HG03159 (cell line): Measurements from ENCODE around the gene TRIM71.
"Not testable (repeated sequence)": the region's sequence is repeated elsewhere in the genome, so short reads cannot be mapped to it uniquely, and the experiment has no call there.

Experiments used
- ATAC-seq: cut with Tn5 transposase; IDR thresholded peaks from one replicate; pipeline ENCODE4 v1.9.1; 2021; ENCODE audit warnings: mild to moderate bottlenecking, moderate library complexity; ENCODE audit not compliant: unreplicated experiment

TRIM71 gene

GRCh38 chr3:32922078-32922477, 104.3 kb downstream of the TRIM71 start:
- ATAC-seq, result no peak

DNA sequence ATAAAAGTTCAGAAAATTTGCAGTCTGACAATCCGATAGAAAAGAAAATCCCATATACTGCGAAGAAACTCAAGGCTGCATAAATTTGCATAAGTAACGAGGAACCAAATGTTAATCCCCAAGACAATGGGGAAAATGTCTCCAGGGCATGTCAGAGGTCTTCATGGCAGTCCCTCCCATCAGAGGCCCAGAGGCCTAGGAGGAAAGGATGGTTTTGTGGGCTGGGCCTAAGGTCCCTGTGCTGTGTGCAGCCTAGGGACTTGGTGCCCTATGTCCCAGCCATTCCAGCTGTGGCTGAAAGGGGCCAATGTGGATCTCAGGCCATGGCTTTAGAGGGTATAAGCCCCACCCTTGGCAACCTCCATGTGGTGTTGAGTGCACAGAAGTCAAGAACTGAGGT, 112.4 kb downstream of the TRIM71 start:
- no peak for ATAC-seq

GRCh38 chr3:32931273-32931672, 113.5 kb downstream of the TRIM71 start:
- ATAC-seq, result not testable (repeated sequence)

GRCh38 chr3:32934150-32934742, 116.4 kb downstream of the TRIM71 start:
- ATAC-seq, result no peak

GRCh38 chr3:32937331-32937730, 119.5 kb downstream of the TRIM71 start:
- ATAC-seq, result no peak

DNA sequence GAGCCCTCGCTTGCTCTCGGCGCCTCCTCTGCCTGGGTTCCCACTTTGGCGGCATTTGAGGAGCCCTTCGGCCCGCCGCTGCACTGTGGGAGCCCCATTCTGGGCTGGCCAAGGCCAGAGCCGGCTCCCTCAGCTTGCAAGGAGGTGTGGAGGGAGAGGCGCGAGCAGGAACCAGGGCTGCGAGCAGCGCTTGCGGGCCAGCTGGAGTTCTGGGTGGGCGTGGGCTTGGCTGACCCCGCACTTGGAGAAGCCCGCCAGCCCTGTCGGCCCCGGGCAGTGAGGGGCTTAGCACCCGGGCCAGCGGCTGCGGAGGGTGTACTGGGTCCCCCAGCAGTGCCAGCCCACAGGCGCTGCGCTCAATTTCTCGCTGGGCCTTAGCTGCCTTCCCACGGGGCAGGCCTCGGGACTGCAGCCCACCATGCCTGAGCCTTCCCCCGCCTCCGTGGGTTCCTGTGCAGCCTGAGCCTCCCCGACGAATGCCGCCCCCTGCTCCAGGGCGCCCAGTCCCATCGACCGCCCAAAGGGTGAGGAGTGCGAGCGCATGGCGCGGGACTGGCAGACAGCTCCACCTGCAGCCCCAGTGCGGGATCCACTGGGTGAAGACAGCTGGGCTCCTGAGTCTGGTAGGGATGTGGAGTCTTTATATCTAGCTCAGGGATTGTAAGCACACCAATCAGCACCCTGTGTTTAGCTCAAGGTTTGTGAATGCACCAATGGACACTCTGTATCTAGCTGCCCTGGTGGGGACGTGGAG, 121.9 kb downstream of the TRIM71 start:
- not testable (repeated sequence) for ATAC-seq

GRCh38 chr3:32940726-32941125, 122.9 kb downstream of the TRIM71 start:
- no peak for ATAC-seq

DNA sequence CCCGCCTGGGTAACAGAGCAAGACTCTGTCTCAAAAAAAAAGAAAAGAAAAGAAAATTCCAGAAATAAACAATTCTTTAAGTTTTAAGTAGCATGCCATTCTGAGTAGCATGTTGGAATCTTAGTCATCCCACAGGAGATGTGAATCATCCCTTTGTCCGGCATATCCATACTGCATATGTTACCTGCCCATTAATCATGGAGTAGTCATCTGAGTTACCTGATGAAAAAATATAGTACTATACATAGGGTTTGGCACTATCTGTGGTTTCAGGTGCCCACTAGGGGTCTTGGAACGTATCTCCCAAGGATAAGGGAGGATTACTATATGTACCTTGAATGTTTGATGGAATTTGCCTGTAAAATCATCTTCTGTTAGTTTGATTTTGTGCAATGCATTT, 127.3 kb downstream of the TRIM71 start:
- ATAC-seq, result no peak

GRCh38 chr3:32945598-32945997, 127.8 kb downstream of the TRIM71 start:
- ATAC-seq, result not testable (repeated sequence)

DNA sequence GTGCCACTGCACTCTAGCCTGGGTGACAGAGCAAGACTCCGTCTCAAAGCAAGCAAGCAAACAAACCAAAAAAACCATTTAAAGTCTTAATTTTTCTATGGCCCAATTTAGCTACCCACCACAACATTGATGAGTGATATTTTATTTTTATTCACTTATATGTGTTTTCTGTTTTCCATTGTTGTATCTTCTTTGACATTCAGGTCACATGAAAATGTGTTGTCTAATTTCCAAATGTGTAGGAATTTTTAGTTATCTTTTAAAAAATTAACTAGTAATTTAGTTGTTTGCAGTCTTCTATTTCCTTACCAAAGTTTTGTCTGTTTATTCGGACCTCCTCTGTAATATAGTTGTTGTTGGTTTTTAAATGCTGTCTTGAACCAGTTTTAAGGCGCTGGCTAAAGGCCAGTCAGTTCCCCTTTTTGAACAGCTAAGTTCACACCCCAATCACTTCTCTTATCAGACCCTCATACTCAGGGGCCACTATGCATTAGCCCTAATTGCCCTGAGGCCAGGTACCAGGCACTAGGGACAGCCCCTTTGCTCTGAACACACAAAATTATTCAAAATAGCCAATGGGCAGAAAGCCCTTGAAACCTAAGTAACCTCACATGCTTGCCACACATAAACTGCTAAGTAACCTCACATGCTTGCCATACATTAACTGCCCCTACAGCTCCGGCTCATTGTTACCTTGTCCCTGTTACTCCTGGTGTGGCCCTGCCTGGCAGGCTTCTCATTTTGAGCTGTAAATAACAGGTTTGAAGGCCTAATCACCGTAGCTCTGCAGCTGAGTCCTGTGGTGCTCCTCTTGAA, 129.4 kb downstream of the TRIM71 start:
- peak; percentile 29 for ATAC-seq
